HepG2 (cell line): ENCODE data around the gene TBXAS1. TPM values are rescaled to one million over a fixed set of nuclear protein-coding genes. Genes with fewer than 3 reads are reported as not detected.

Source experiments
- ATAC-seq: fragments of 200-7000 bp; cut with Tn5 transposase; 3 replicates; pipeline ENCODE4 v1.9.1; 2020; ENCODE audit warnings: mild to moderate bottlenecking, moderate library complexity
- BruUV-seq: library from RNA; stranded (reverse); fragments of 400-500 nt; replicated peaks from 2 replicates; lab custom pipeline; 2021; lab: Mats Ljungman, UMichigan
- CTCF ChIA-PET: fragments of 300-600 bp; formaldehyde crosslinking; extraction: SDS; loops from one replicate; lab custom pipeline; 2021; ENCODE audit warnings: low total read pairs, inconsistent platforms, low intra/inter-chr PET ratio; lab: Yijun Ruan, JAX
- POLR2A ChIA-PET: fragments of 350-600 bp; sonication (Branson Sonifier 250); formaldehyde crosslinking; loops from one replicate; lab custom pipeline; 2020; ENCODE audit warnings: antibody characterized with exemption, inconsistent platforms; lab: Yijun Ruan, JAX
- DNase-seq: peaks from one replicate; pipeline ENCODE4 v3.0.0-alpha.2; 2015; ENCODE audit warnings: low spot score
- FAIRE-seq: peaks from 3 replicates; lab custom pipeline; 2011; peaks lifted over from hg19 to GRCh38; lab: Jason Lieb, UNC
- H2AFZ ChIP-seq: one replicate; pipeline ENCODE4 v1.6.1; 2011; ENCODE audit warnings: low read length, inconsistent platforms
- H3K27ac ChIP-seq: fragments of 300-600 bp; 3 replicates; pipeline ENCODE4 v1.8.0; 2011; ENCODE audit warnings: mixed run types, mild to moderate bottlenecking, mixed read lengths, low read length, inconsistent platforms; ENCODE audit not compliant: insufficient read depth; ENCODE audit errors: extremely low read length
- H3K27me3 ChIP-seq, 2 experiments: fragments of 200-600 bp in 1 of 2; 2 replicates in 1 of 2; 3 replicates in 1 of 2; pipeline versions ENCODE4 v1.6.0 to v1.8.0; 2011; ENCODE audit warnings: low read length in 2 of 2, mild to moderate bottlenecking in 2 of 2, moderate library complexity in 2 of 2, inconsistent platforms in 1 of 2; ENCODE audit not compliant: insufficient read depth in 2 of 2, control insufficient read depth in 1 of 2
- H3K36me3 ChIP-seq, 2 experiments: fragments of 200-600 bp in 1 of 2; replicated peaks in 1 of 2; 2 replicates in 1 of 2; 3 replicates in 1 of 2; pipeline versions ENCODE4 v1.5.1 to v1.8.0; 2011; ENCODE audit warnings: low read length in 2 of 2, inconsistent platforms in 1 of 2; ENCODE audit not compliant: insufficient read depth in 2 of 2, control insufficient read depth in 1 of 2
- H3K4me1 ChIP-seq: 2 replicates; pipeline ENCODE4 v1.5.1; 2012; ENCODE audit warnings: low read length, inconsistent platforms; ENCODE audit not compliant: insufficient read depth
- H3K4me2 ChIP-seq: 2 replicates; pipeline ENCODE4 v1.6.0; 2011; ENCODE audit warnings: low read depth, low read length, inconsistent platforms
- H3K4me3 ChIP-seq, 3 experiments: fragments of 200-600 bp in 1 of 3; sonication (generic), shearing (Covaris generic) in 1 of 3; replicated peaks in 1 of 3; 2 replicates each; pipeline ENCODE4 v1.5.1; 2011 to 2016; ENCODE audit warnings: low read length in 3 of 3, inconsistent platforms in 2 of 3, low read depth in 2 of 3, mild to moderate bottlenecking in 2 of 3, control low read depth in 1 of 3, mixed read lengths in 1 of 3; ENCODE audit not compliant: insufficient read depth in 1 of 3
- H3K79me2 ChIP-seq: one replicate; pipeline ENCODE4 v1.6.1; 2011; ENCODE audit warnings: low read length, inconsistent platforms; ENCODE audit not compliant: insufficient read depth
- H3K9ac ChIP-seq: 2 replicates; pipeline ENCODE4 v1.6.0; 2011; ENCODE audit warnings: mild to moderate bottlenecking, low read depth, low read length, inconsistent platforms; ENCODE audit not compliant: insufficient read depth
- H3K9me3 ChIP-seq: 2 replicates; pipeline ENCODE4 v1.5.1; 2012; ENCODE audit warnings: mild to moderate bottlenecking, low read length
- H4K20me1 ChIP-seq: 2 replicates; pipeline ENCODE4 v1.6.0; 2011; ENCODE audit warnings: inconsistent platforms, mild to moderate bottlenecking, low read length, moderate library complexity; ENCODE audit not compliant: insufficient read depth
- ATF7 ChIP-seq, 2 experiments: fragments of 450-650 bp in 1 of 2; sonication (generic) in 1 of 2; formaldehyde crosslinking in 1 of 2; IDR thresholded peaks; 2 replicates each; pipeline versions ENCODE4 v1.4.0 to v1.6.1; 2016 to 2020; ENCODE audit warnings: antibody characterized with exemption in 1 of 2, mild to moderate bottlenecking in 1 of 2, missing genetic modification reagents in 1 of 2
- ELF4 ChIP-seq: sonication (generic); formaldehyde crosslinking; IDR thresholded peaks from 2 replicates; pipeline ENCODE4 v1.5.0; 2020; ENCODE audit warnings: missing genetic modification reagents, mild to moderate bottlenecking, moderate library complexity, borderline replicate concordance
- HOXA5 ChIP-seq: sonication (generic); formaldehyde crosslinking; IDR thresholded peaks from 2 replicates; pipeline ENCODE4 v1.4.0; 2020; ENCODE audit warnings: missing genetic modification reagents
- MATR3 ChIP-seq: sonication (generic); formaldehyde crosslinking; IDR thresholded peaks from 2 replicates; pipeline ENCODE4 v1.4.0; 2020; ENCODE audit warnings: missing genetic modification reagents
- SMC3 ChIP-seq: IDR thresholded peaks from 2 replicates; pipeline ENCODE4 v1.6.1; 2011; ENCODE audit warnings: low read length, improper control_type of control experiment
- SP5 ChIP-seq: IDR thresholded peaks from 2 replicates; pipeline ENCODE4 v1.6.1; 2016; ENCODE audit warnings: low read depth, borderline replicate concordance
- WGBS: methylation state at CpG from one replicate; pipeline ENCODE4 v1.1.6; 2017; ENCODE audit warnings: low lambda C conversion rate; 5-methylcytosine and 5-hydroxymethylcytosine counted together
- in situ Hi-C: cut with HindIII; loops from 2 replicates; pipeline ENCODE4 v1.10.0; 2017; ENCODE audit warnings: low pct_unique_long_range_greater_than_20kb; ENCODE audit not compliant: extremely low pct_ligation_motif_present
- intact Hi-C: fragments of 100-400 bp; cut with micrococcal nuclease; formaldehyde crosslinking; loops from one replicate; pipeline ENCODE4 v1.10.0; 2022; ENCODE audit not compliant: unreplicated experiment
- polyA plus RNA-seq, 8 experiments: library from polyadenylated mRNA; depleted of rRNA in 3 of 8; stranded (reverse) in 7 of 8; unstranded in 1 of 8; fragments of >200 nt; fragmentation: Illumina TruSeq in 4 of 8; extraction: Trizol in 4 of 8; gene quantifications; 2 replicates each; pipeline versions ENCODE4 v1.2.1 to v1.2.3, GENCODE V29; 2011 to 2016; ENCODE audit warnings: low read depth in 4 of 8, missing spikeins in 1 of 8, mixed read lengths in 1 of 8; ENCODE audit not compliant: insufficient read depth in 1 of 8
- total RNA-seq, 5 experiments: library from RNA; depleted of rRNA; stranded (reverse); fragments of >200 nt; fragmentation: Illumina TruSeq; extraction: Trizol; gene quantifications; 2 replicates each; pipeline ENCODE4 v1.2.3, GENCODE V29; 2016; ENCODE audit warnings: low read depth in 1 of 5
- TF ChIP-seq, protein P1 (sequence below): IDR thresholded peaks from 2 replicates; pipeline ENCODE4 v1.6.1; 2012; ENCODE audit warnings: low read length, improper control_type of control experiment

Gene TBXAS1
- total and polyA plus RNA-seq, 2 of the 13 experiments (the other 11 are each of a cell fraction or from before 2014, with no cell fraction given) = 4.0 to 4.9 TPM

- DNase-seq (no peak), FAIRE-seq (no peak), ATAC-seq (no peak)
- no peaks in the 10 kb centered on the region for H3K9me3 ChIP-seq
- H3K36me3 ChIP-seq = no peaks in the 10 kb centered on the region
- ChIA-PET CTCF (no interaction called here), POLR2A (no interaction called here)
- no peaks in the 10 kb centered on the region for H3K79me2 ChIP-seq
- H3K27ac ChIP-seq = no peak overlapping the region
- no peaks in the 10 kb centered on the region for H3K4me1 ChIP-seq
- in situ Hi-C loops = no loop called here
- H4K20me1 ChIP-seq = no peaks in the 10 kb centered on the region
- no peak overlapping the region for H3K4me3 ChIP-seq
- H3K27me3 ChIP-seq = peaks cover 0 to 12% of the 10 kb centered on the region in 2 experiments; a peak in 1 of 5 replicates
- no peak overlapping the region for H3K9ac ChIP-seq
- no TSS peak for BruUV-seq
- H3K4me2 ChIP-seq = no peak overlapping the region
- 68% methylated on average over 9 of the region's 11 CpGs for WGBS
- no peak overlapping the region for H2AFZ ChIP-seq
- intact Hi-C loops = no loop called here
- TF ChIP-seq, protein P1, sequence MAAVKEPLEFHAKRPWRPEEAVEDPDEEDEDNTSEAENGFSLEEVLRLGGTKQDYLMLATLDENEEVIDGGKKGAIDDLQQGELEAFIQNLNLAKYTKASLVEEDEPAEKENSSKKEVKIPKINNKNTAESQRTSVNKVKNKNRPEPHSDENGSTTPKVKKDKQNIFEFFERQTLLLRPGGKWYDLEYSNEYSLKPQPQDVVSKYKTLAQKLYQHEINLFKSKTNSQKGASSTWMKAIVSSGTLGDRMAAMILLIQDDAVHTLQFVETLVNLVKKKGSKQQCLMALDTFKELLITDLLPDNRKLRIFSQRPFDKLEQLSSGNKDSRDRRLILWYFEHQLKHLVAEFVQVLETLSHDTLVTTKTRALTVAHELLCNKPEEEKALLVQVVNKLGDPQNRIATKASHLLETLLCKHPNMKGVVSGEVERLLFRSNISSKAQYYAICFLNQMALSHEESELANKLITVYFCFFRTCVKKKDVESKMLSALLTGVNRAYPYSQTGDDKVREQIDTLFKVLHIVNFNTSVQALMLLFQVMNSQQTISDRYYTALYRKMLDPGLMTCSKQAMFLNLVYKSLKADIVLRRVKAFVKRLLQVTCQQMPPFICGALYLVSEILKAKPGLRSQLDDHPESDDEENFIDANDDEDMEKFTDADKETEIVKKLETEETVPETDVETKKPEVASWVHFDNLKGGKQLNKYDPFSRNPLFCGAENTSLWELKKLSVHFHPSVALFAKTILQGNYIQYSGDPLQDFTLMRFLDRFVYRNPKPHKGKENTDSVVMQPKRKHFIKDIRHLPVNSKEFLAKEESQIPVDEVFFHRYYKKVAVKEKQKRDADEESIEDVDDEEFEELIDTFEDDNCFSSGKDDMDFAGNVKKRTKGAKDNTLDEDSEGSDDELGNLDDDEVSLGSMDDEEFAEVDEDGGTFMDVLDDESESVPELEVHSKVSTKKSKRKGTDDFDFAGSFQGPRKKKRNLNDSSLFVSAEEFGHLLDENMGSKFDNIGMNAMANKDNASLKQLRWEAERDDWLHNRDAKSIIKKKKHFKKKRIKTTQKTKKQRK = no peak
- TF ChIP-seq ATF7 (IDR thresholded peaks at IDR 0.05) (no peak), ATF7 (CRISPR knock-in tag; IDR thresholded peaks at IDR 0.05) (no peak), HOXA5 (CRISPR knock-in tag) (no peak), ELF4 (CRISPR knock-in tag) (no peak), SP5 (CRISPR knock-in tag) (no peak), MATR3 (CRISPR knock-in tag) (no peak), SMC3 (no peak)
Measured at GRCh38 chr7:139973101-139974050, 144.3 kb downstream of the TBXAS1 start.
